Subcutaneous adipose tissue (tissue), 4 donors: ENCODE results near the gene TMEM269. TPM values are rescaled to one million over a fixed set of nuclear protein-coding genes. Genes with fewer than 3 reads are reported as not detected.

Experiments used
- total RNA-seq, 4 donors: library from RNA; depleted of rRNA; stranded (reverse); fragments of >200 nt; gene quantifications; one replicate each; pipeline ENCODE4 v1.1.0, GENCODE V29; 2016
- TF ChIP-seq, protein P1 (sequence below): fragments of 450-650 bp; IDR thresholded peaks from one replicate; pipeline ENCODE4 v1.5.1; 2016; ENCODE audit warnings: low read depth, mild to moderate bottlenecking, control low read depth, antibody characterized with exemption, moderate library complexity

The TMEM269 gene
- total RNA-seq, 4 donors from 2014 or later = 0.51 TPM; not detected in 3

DNA sequence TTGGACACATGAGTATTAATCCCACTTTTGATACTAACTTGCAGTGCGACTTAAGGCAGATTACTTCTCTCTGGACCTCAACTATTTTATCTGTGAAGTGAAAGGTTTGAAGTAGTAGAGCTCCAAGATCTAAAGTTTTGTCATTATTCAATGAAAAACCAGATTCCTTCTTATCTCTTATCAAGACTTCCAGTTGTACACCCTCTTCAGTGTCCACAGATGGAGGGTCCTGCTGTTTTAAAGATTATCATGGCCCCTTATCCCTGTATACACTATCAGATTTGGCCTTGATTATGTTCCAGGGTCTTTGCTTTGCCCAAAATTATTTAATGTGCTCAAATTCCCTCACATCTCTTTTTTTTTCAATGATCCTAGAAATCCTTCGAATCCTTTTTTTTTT is 16.6 kb upstream of the TMEM269 start:
- TF ChIP-seq, protein P1, sequence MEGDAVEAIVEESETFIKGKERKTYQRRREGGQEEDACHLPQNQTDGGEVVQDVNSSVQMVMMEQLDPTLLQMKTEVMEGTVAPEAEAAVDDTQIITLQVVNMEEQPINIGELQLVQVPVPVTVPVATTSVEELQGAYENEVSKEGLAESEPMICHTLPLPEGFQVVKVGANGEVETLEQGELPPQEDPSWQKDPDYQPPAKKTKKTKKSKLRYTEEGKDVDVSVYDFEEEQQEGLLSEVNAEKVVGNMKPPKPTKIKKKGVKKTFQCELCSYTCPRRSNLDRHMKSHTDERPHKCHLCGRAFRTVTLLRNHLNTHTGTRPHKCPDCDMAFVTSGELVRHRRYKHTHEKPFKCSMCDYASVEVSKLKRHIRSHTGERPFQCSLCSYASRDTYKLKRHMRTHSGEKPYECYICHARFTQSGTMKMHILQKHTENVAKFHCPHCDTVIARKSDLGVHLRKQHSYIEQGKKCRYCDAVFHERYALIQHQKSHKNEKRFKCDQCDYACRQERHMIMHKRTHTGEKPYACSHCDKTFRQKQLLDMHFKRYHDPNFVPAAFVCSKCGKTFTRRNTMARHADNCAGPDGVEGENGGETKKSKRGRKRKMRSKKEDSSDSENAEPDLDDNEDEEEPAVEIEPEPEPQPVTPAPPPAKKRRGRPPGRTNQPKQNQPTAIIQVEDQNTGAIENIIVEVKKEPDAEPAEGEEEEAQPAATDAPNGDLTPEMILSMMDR = no peak

DNA sequence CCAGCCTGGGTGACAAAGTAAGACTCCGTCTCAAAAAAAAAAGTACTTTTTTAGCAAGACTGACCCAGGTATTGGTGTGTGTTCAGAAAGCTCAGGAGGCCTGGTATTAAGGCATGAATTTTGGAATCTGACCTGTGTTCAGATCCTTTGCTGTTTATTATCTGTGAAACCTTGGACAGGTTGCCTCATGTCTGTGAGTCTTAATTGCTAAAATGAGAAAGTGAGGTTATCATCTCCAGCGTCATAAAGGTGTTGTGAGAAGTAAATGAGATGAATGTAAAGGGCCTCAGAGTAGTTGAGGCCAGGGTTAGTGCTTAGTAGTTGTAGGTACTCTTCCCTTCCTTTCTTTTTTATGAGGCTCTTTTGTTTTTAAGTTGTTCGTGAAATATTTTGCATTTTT is 15.0 kb upstream of the TMEM269 start:
- TF ChIP-seq, protein P1 = no peak

GRCh38 chr1:42773420-42773819 is 11.4 kb upstream of the TMEM269 start:
- TF ChIP-seq, protein P1 = no peak

DNA sequence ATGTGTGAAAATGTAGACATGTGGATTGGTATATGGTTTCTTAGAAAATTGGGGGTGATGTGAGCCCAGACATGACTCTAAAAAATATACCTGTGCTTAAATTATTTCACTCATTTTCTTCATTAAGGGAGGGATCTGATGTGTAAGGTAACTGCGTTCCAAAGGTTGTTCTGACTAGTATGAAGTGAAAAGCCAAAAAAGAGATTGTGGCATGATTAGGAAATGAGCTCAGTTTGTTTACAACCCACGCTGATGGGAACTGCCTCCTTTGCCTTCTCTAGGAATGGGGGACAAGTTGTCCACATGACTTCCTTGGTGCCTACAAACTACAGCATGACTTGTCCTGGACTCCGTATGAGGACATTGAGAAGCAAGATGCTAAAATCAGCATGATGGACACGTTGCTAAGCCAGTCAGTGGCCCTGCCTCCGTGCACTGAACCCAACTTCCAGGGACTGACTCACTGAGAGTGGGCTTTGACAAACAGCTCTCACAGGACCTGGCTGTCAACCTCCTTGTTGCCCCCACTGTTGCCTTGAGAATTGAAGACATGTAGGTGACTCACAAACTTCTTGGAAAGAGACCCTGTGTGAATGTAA is 9.8 kb upstream of the TMEM269 start:
- TF ChIP-seq, protein P1 = no peak

GRCh38 chr1:42776502-42776901 is 8.3 kb upstream of the TMEM269 start:
- TF ChIP-seq, protein P1 = no peak

DNA sequence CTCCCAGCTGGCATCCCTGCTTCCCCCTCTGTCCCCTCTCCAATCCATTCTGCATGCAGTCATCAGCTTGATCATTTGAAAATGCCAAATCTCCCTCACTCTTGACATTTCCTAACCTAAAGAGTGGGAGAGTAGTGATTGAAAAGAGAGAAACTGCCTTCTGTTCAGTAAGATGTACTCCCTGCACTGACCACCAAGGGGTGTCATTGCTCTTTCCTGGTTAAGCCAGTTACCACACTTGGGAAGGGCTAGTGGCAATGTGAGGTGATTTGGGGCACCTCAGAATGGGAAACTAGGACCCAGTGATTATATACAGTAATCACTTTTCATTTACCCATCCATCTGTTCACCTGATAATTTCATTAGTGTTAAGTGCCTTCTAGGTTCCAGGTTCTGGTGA is 6.9 kb upstream of the TMEM269 start:
- TF ChIP-seq, protein P1 = no peak

DNA sequence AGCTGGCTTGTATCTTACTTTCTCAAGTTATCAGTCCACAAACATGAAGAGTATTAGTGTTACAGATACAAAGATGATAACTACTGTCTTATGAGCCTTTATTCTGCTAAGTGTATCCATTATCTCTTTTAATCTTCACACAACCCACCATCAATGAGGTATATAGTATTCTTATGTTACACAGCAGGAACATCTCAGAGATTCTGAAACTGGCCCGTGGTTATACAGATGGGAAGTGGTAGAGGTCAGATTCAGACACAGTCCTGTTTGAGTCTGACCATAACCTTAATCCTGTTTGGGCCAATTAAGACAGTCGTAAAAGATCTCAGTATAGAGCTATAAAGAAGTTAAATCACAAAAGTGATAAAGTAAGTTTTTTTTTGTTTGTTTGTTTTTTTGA is 5.1 kb upstream of the TMEM269 start:
- TF ChIP-seq, protein P1 = no peak
